SW480 (cell line): Measurements from ENCODE around the gene ITPKB.

Experiments used
- DNase-seq: peaks from one replicate; pipeline ENCODE4 v3.0.0-alpha.2; 2016; ENCODE audit warnings: low spot score

ITPKB gene

DNA sequence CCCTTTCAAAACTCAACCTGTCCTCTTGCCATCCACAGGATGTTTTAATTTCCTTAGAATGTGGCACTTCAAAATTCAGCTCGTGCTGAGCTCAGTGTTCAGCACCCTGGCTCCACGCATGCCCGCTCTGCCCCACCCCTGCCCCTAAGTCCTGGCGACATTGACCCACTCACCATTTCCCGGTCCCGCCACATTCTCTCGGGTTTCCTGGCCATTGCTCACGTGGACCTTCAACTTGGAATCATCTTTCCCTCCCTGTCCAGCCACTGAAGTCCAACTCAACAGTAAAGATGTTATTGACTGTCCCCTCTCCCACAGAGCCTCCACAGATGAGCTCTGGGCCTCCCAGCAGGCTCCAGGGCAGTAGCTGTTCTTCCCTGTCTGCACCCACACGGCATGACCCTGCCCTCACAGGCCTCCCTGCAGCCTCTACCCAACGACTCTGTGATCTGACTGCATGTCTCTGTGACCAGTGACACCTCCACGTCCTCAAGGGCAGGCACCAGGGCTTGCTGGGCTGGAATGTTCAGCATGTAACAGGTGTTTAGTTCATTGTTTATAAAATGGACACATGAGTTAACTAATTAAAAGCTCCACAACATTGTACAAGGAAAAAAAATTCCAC is 53.8 kb downstream of the ITPKB start:
- DNase-seq = no peak

GRCh38 chr1:226684026-226684425 is 55.1 kb downstream of the ITPKB start:
- no peak for DNase-seq

DNA sequence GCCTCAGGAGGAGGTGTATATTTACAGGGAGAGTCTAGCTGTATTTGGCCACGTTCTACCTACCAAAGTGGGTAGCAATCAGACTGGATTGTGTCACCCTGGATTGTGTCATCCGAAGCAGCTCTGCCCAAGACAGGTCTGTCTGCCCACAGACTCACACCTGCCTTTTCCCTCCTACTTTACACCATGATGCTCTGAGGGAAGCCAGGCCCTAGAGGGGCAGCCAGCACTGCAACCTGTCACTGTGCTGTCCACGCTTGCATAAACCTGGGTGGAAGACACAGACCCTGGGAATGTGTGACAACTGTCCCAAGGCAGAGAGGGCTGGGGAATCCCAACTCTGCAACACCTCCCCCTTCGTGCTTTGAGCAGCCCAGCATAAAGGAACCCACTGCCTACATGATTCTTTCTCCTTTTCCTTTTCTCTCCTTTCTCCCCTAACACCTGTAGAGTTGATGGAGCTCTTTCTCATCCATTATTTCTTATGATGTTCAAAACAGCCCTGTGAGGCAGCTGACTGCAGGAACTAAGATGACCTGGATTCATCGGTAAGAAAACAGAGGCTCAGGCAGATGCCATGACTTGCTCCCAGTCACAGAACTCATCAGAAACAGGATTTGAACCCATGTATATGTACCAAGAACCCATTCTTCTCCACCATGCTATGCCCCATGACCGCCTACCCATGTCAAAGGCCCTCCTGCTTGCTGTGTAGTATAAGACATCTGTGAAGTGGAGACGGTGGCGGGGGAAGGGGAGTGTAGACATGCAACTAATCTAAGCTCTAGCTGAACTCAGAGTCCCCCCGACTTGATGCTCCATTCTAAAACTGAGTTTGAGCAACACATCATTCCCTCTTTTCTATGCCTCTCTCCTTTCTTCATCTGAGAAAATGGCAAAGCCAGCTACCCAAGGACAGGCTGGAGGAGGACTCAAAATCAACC is 55.9 kb downstream of the ITPKB start:
- no peak for DNase-seq

DNA sequence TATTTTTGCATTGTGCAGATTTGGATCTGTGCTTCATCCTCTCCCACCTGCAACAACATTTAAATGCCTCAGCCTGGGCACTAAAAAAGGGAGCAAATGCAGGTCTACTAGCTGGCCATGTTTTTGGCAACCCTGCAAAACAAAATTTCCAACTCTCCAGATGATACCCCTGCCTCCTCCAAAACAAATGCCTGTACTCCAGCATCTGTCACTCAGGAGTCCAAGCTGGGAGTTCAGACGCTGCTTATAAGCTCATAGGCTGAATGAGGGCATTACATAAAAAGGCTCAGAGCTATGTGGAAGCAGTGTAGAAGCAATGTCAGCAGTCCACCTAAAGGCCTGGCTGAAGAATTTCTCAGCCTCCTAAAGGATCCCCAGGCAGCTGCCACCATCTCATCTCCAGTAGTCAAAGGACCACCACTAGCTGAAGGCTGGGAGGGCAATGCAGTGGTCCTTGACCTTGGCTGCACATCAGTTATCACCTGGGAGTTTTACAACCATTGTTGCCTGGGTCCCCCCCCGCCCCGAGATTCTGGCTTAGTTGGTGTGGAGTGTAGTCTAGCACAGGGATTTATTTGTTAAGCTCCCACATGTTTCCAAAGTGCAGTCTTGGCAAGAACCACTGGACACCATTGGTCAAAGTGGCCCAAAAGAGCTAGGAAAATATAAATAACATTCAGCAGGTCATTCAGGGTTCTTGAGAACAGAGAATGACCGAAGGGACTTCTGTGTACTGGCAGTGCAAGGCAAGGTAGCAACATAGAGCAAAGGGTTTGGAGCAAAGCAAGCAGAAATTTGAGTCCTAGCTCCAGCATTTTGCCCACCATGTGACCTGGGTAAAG is 57.2 kb downstream of the ITPKB start:
- DNase-seq = no peak

DNA sequence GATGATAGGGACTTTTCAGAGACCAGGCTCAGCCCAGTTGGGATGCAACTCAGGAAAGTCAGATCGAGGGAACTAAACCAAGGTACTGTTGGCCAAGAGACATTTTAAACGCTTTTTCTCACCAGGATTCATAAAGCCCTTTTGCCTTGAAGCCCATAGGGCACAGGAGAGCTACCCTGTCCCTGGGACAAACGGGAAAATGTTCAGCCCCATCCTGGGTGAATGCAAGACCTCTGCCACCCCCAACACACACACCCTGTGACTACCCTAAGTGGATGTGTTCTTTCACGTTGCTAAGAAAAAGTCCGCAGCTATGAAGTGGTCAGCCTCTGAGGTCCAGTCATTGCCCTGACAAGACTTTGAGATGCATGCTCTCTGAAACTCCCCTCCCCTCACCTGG is 58.4 kb downstream of the ITPKB start:
- no peak for DNase-seq

- peak; percentile 45 for DNase-seq
These were observed 59.1 kb downstream of the ITPKB start for GRCh38 chr1:226679853-226680516.

DNA sequence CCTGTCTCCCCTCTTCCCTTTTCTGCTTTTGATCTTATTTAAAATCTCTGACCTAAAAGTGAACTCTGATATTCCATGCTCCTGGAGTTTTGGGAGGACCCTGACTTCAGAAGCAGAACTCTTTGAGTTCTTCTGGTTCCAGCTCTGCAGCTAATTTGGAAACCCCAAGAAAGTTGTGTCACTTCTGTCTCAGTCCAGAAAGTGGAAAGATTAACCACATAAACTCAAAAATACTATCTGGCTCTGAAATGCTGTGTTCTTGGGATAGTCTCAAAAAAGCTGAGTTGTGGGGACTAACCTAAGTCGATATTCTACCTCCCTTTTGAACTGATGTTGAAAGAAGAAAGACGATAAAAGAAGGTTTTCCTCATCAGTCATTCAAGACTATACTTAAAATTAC is 59.8 kb downstream of the ITPKB start:
- no peak for DNase-seq

- DNase-seq = no peak
These were observed 60.4 kb downstream of the ITPKB start for GRCh38 chr1:226678701-226679100.

DNA sequence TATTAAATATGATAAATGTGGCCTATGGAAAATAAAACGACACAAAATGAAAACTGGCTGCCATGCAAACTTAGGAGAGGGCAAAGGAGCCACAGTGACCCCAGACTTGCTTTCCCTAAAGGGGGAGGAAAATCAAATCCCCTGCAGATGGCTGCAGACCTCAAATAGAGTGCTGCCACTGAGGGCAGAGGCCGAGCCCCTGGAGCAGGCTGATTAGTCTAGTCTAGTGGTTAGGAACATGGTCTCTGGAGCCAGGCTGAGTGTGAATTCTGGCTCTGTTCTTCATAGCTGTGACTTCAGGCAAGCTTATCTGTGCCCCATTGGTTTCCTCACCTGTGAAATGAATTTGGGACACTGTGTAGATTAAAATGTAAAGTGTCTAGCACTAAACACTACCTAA is 60.8 kb downstream of the ITPKB start:
- no peak for DNase-seq

DNA sequence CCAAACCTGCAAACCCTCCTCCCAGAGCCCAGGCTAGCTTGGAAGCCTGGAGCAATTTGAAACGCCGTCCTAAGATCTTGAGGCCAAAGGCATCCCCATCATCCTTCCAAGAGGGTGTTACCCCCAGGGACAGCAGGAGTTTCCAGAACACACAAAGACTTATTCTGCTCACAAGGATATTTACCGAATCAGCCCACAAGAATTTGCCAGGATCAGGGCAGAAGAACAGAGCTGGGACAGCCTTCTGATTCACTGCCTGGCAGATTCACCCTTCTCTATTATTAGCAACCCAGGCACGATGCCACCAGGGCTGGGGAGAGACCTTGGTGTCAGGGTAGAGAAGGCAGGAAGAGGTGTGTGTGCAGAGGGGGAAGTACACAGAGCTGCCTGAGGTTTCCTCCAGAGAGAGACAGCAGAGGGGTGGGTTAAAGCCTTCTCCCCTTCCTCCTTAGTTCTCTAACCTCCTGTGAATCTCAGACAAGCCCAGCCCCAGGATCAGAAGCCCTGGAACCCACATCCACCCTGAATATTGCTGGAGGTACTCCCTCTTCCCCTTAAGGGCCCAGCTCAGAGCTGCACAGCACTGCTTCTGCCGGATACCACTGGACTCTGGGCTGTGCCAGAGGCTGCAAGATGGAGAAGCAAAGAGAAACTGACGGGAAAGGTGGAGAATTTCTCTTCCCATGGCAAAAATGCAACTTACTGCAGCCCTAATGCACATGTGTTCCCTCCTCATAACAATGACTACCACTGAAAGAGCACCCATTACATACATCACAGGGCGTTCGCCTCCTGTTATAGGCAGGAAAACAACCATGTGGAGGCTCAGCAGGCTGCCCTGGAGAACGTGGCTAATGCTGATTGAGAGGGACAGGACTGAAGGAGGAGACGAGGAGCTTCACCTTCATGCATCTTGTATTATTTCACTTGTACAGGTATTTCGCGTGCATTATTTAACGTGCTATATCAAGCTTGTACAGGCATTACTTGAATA is 61.8 kb downstream of the ITPKB start:
- no peak for DNase-seq

- DNase-seq = no peak
These were observed 62.7 kb downstream of the ITPKB start for GRCh38 chr1:226676381-226676780.

- no peak for DNase-seq
These were observed 63.2 kb downstream of the ITPKB start for GRCh38 chr1:226675715-226676357.

DNA sequence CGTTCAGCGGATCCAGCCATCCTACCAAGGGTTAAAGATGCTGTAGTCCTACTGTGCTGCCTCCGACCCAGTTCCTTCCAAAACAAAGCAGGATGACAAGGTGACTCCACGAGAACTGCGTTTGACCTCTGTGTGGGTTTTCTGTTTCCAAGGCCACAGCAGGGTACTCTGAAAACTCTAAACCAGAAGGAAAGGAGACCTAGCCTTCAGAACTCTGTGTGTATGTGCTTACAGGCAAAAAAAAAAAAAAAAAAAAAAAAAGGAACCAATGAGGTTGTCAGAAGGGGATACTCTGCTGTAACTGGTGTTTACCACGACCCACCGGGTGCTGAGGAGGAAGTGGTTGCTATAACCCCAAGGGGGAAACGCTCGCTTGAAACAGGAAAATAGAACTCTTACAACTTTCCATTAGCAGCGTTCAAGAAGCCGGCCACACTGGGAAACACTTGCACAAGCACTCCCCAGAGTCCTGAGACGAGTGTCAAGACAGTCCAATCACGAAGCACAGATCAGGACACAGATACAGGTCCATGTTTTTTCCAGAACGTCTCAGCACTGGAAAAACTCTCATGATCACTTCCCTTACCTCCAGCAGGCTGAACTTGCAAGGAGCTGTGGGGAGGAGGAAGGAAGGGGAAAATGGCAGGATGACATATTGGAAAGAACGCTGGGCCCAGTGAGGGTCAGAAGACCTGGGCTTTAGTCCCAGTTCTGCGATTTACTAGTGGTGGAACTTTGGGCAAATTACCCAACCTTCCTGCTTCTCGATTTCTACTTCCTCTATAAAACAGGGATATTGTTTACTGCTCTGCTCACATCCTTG is 64.0 kb downstream of the ITPKB start:
- no peak for DNase-seq

GRCh38 chr1:226672339-226672762 is 66.7 kb downstream of the ITPKB start:
- DNase-seq = no peak

- DNase-seq = peak; percentile 26
These were observed 67.8 kb downstream of the ITPKB start for GRCh38 chr1:226671277-226671676.

GRCh38 chr1:226670073-226670472 is 69.0 kb downstream of the ITPKB start:
- no peak for DNase-seq

DNA sequence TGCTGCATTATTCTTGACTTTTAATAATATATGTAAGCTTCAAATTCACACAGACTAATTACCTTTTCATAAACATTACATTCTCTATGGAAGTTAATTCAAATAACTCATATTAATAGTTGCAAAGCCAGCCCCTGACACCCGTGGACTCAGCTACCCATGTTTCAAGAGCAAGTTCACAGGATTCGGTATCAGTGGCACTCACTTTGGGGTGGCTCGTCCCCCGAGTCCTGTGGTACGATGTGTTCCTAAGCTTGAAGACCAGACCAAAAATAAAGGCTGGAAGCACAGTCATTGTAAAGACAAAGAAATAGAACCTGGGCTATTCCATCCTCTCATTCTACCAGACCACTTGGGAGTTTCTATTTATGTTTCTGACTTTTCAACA is 70.9 kb downstream of the ITPKB start:
- no peak for DNase-seq

GRCh38 chr1:226666692-226667091 is 72.4 kb downstream of the ITPKB start:
- no peak for DNase-seq

DNA sequence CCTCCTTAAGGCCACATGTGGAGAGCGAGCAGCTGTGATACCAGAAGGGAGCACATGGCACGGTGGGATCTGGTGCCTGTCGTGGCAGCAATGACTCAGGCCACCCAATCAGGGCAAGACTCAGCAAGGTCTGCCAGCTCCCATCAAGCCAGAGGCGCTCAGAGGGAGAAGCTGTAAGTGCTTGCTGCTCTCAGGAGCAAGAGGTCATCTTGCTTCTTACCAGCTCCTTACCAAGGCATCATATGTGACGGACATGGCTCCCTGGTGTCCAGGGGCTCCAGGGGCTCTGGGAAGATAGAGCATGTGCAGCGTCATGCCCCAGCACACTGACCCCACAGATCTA is 72.9 kb downstream of the ITPKB start:
- DNase-seq = no peak
